ENCODE measurements around the gene NANOS3.

Gene NANOS3

DNA sequence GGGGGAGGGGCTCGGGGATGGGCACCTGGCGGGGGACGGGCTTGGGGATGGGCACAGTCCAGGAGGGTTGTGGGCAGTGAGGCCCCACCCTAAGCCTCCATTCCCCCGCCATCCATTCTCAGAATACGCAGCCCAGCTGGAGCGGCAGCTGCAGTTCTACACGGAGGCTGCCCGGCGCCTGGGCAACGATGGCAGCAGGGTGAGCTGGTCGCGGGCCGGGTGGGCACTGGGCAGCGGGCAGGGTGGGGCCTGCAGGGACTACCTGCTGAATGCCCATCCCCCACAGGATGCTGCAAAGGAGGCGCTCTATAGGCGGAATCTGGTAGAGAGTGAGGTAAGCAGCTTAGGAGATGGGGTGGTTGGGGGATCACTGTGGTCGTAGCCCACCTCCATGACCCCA, 53.0 kb downstream of the NANOS3 start:
- no peak overlapping the region for H4K8ac ChIP-seq (ENCODE audit: low read depth, low read length)
- no peak overlapping the region for H4K91ac ChIP-seq (ENCODE audit: low read depth, low read length, poor library complexity)
- peak overlapping the region; percentile 53 for H3K4ac ChIP-seq (ENCODE audit: low read length)
- H3K14ac ChIP-seq (ENCODE audit: low read length) = no peak overlapping the region
- H3K27ac ChIP-seq (replicated peaks; ENCODE audit: low read length) = no peak overlapping the region
- H3K27me3 ChIP-seq (ENCODE audit: control insufficient read depth in 3 of 3, insufficient read depth in 3 of 3, low read depth in 1 of 3, low read length in 3 of 3) = peaks cover 0 to 2% (median 0%) of the 10 kb centered on the region in 3 experiments
- no peaks in the 10 kb centered on the region for H3K9me3 ChIP-seq (replicated peaks in 1 of 2; ENCODE audit: control insufficient read depth in 2 of 2, insufficient read depth in 1 of 2, low read depth in 1 of 2, low read length in 2 of 2)
- no peak overlapping the region for H2BK120ac ChIP-seq (ENCODE audit: low read depth, low read length)
- H3K4me3 ChIP-seq (ENCODE audit: low read length in 2 of 2) = no peak overlapping the region
- no peak overlapping the region for H2AFZ ChIP-seq (ENCODE audit: low read length)
- no peak overlapping the region for H3K18ac ChIP-seq (ENCODE audit: low read length)
- WGBS, 2 donors (ENCODE audit: extremely low coverage in 2 of 2, insufficient read length in 2 of 2, insufficient replicate concordance in 1 of 2) = no CpG with 5 or more reads among the region's 17 CpGs
- H2BK5ac ChIP-seq (ENCODE audit: low read length) = peak overlapping the region; percentile 53
- peaks cover 0 to 6% of the 10 kb centered on the region in 2 donors for H3K4me1 ChIP-seq (ENCODE audit: control insufficient read depth in 2 of 2, insufficient read depth in 1 of 2, low read depth in 1 of 2, low read length in 2 of 2)
- no peak overlapping the region for H3K9ac ChIP-seq (ENCODE audit: low read depth, low read length, poor library complexity)
- H3K79me1 ChIP-seq (ENCODE audit: low read depth, low read length) = no peaks in the 10 kb centered on the region
- peaks cover 26 to 34% of the 10 kb centered on the region in 2 donors for H3K36me3 ChIP-seq (replicated peaks in 1 of 2; ENCODE audit: control insufficient read depth in 2 of 2, insufficient read depth in 2 of 2, low read length in 2 of 2)
- H2BK15ac ChIP-seq (ENCODE audit: low read length) = no peak overlapping the region
- H3K4me2 ChIP-seq (ENCODE audit: insufficient read depth, low read length, poor library complexity, severe bottlenecking) = no peak overlapping the region
- no peak overlapping the region for H2AK5ac ChIP-seq (ENCODE audit: low read depth, low read length)
- H2BK12ac ChIP-seq (ENCODE audit: low read length) = no peak overlapping the region
- no peak overlapping the region for H3K23ac ChIP-seq (ENCODE audit: low read depth, low read length, poor library complexity)
- no peak for DNase-seq (ENCODE audit: low spot score)

Small RNAs within 50 kb of the gene (small RNA-seq; reads per million reads assigned to genes)
- gene MIR181C (ENCODE audit: insufficient read depth) (35.1 reads per million, percentile 89 among the genes with 10 or more reads in this experiment), gene MIR181D (ENCODE audit: insufficient read depth) (42.2 reads per million, percentile 91 among the genes with 10 or more reads in this experiment)

Measured in neuronal stem cell (in vitro differentiated cells).